Liver (tissue), 3 donors: ENCODE data around the gene CRTAP.

Experiments
- FOXA1 ChIP-seq: IDR thresholded peaks from 2 replicates; pipeline ENCODE4 v1.6.1; 2016; ENCODE audit warnings: antibody characterized with exemption
- HNF4A ChIP-seq, 2 donors: conservative IDR thresholded peaks; 2 replicates each; pipeline ENCODE4 v1.6.1; 2016; ENCODE audit warnings: antibody characterized with exemption in 2 of 2, mild to moderate bottlenecking in 2 of 2
- JUND ChIP-seq, 2 donors: IDR thresholded peaks; 2 replicates each; pipeline ENCODE4 v1.6.1; 2016; ENCODE audit warnings: antibody characterized with exemption in 2 of 2
- NR2F2 ChIP-seq: IDR thresholded peaks from 2 replicates; pipeline ENCODE4 v1.6.1; 2016; ENCODE audit warnings: antibody characterized with exemption
- RAD21 ChIP-seq, 2 donors: IDR thresholded peaks; 2 replicates each; pipeline ENCODE4 v1.6.1; 2016; ENCODE audit warnings: antibody characterized with exemption in 2 of 2, mild to moderate bottlenecking in 2 of 2
- RXRA ChIP-seq, 2 donors: IDR thresholded peaks; 2 replicates each; pipeline ENCODE4 v1.6.1; 2017 to 2018; ENCODE audit warnings: antibody characterized with exemption in 2 of 2, mild to moderate bottlenecking in 1 of 2
- SP1 ChIP-seq: IDR thresholded peaks from 2 replicates; pipeline ENCODE4 v1.6.1; 2018; ENCODE audit warnings: antibody characterized with exemption, mild to moderate bottlenecking
- TAF1 ChIP-seq: conservative IDR thresholded peaks from 2 replicates; pipeline ENCODE4 v1.6.1; 2016; ENCODE audit warnings: antibody characterized with exemption, mild to moderate bottlenecking
- YY1 ChIP-seq: IDR thresholded peaks from 2 replicates; pipeline ENCODE4 v1.6.1; 2016; ENCODE audit warnings: antibody characterized with exemption, mild to moderate bottlenecking
- TF ChIP-seq, protein P1 (sequence below): fragments of 150-350 bp; IDR thresholded peaks from 2 replicates; pipeline ENCODE4 v1.5.1; 2017; ENCODE audit warnings: improper control_type of control experiment, low read depth, low read length; ENCODE audit not compliant: missing input control
- TF ChIP-seq, protein P2 (sequence below): IDR thresholded peaks from 2 replicates; pipeline ENCODE4 v1.6.1; 2016; ENCODE audit warnings: antibody characterized with exemption
- TF ChIP-seq, protein P3 (sequence below): IDR thresholded peaks from 2 replicates; pipeline ENCODE4 v1.6.1; 2016; ENCODE audit warnings: antibody characterized with exemption, mild to moderate bottlenecking
- TF ChIP-seq, protein P4 (sequence below): IDR thresholded peaks from 2 replicates; pipeline ENCODE4 v1.6.1; 2016; ENCODE audit warnings: antibody characterized with exemption
- TF ChIP-seq, protein P5 (sequence below): IDR thresholded peaks from 2 replicates; pipeline ENCODE4 v1.6.1; 2016; ENCODE audit warnings: antibody characterized with exemption
- donor health status: healthy.
- donor health status: healthy.

DNA sequence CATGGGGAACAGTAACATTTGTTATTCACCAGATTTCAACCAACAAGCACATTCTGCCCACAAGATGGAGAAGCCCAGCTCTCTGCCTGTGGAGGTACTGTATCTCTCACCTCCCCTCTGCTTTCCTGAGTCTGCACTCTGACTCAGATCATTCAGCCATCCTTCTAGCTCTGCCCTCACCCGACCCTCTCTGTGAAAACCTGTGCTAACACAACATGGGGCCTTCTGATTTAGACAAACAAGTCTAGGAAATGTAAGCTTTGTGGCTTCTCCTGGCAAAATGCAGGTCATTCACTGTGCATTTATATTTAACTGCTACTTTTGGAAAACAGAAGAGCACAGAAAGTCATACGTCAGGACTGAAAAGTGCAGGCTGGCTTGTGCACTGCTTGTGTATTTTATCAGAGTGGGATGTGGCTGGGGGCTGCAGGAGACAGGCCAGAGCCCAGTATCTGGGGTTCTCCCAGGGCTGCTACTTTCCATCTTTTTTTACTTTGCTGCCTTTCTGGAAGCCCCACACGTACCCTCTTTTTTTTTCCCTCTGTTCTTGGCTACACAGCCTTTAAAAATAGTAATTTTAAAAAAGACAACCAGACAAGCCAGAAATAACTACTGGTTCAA lies 54.0 kb downstream of the CRTAP start:
- TF ChIP-seq, protein P1, sequence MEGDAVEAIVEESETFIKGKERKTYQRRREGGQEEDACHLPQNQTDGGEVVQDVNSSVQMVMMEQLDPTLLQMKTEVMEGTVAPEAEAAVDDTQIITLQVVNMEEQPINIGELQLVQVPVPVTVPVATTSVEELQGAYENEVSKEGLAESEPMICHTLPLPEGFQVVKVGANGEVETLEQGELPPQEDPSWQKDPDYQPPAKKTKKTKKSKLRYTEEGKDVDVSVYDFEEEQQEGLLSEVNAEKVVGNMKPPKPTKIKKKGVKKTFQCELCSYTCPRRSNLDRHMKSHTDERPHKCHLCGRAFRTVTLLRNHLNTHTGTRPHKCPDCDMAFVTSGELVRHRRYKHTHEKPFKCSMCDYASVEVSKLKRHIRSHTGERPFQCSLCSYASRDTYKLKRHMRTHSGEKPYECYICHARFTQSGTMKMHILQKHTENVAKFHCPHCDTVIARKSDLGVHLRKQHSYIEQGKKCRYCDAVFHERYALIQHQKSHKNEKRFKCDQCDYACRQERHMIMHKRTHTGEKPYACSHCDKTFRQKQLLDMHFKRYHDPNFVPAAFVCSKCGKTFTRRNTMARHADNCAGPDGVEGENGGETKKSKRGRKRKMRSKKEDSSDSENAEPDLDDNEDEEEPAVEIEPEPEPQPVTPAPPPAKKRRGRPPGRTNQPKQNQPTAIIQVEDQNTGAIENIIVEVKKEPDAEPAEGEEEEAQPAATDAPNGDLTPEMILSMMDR = no peak
- TF ChIP-seq JUND (IDR thresholded peaks at IDR 0.05) = no peak
- TF ChIP-seq HNF4A (conservative IDR thresholded peaks at IDR 0.05) = no peak
- TF ChIP-seq, protein P2, sequence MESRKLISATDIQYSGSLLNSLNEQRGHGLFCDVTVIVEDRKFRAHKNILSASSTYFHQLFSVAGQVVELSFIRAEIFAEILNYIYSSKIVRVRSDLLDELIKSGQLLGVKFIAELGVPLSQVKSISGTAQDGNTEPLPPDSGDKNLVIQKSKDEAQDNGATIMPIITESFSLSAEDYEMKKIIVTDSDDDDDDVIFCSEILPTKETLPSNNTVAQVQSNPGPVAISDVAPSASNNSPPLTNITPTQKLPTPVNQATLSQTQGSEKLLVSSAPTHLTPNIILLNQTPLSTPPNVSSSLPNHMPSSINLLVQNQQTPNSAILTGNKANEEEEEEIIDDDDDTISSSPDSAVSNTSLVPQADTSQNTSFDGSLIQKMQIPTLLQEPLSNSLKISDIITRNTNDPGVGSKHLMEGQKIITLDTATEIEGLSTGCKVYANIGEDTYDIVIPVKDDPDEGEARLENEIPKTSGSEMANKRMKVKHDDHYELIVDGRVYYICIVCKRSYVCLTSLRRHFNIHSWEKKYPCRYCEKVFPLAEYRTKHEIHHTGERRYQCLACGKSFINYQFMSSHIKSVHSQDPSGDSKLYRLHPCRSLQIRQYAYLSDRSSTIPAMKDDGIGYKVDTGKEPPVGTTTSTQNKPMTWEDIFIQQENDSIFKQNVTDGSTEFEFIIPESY = no peak
- no peak for TF ChIP-seq SP1
- no peak for TF ChIP-seq RAD21 (IDR thresholded peaks at IDR 0.05)
- TF ChIP-seq, protein P3, sequence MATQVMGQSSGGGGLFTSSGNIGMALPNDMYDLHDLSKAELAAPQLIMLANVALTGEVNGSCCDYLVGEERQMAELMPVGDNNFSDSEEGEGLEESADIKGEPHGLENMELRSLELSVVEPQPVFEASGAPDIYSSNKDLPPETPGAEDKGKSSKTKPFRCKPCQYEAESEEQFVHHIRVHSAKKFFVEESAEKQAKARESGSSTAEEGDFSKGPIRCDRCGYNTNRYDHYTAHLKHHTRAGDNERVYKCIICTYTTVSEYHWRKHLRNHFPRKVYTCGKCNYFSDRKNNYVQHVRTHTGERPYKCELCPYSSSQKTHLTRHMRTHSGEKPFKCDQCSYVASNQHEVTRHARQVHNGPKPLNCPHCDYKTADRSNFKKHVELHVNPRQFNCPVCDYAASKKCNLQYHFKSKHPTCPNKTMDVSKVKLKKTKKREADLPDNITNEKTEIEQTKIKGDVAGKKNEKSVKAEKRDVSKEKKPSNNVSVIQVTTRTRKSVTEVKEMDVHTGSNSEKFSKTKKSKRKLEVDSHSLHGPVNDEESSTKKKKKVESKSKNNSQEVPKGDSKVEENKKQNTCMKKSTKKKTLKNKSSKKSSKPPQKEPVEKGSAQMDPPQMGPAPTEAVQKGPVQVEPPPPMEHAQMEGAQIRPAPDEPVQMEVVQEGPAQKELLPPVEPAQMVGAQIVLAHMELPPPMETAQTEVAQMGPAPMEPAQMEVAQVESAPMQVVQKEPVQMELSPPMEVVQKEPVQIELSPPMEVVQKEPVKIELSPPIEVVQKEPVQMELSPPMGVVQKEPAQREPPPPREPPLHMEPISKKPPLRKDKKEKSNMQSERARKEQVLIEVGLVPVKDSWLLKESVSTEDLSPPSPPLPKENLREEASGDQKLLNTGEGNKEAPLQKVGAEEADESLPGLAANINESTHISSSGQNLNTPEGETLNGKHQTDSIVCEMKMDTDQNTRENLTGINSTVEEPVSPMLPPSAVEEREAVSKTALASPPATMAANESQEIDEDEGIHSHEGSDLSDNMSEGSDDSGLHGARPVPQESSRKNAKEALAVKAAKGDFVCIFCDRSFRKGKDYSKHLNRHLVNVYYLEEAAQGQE = no peak
- TF ChIP-seq RXRA (IDR thresholded peaks at IDR 0.05) = no peak
- TF ChIP-seq, protein P4, sequence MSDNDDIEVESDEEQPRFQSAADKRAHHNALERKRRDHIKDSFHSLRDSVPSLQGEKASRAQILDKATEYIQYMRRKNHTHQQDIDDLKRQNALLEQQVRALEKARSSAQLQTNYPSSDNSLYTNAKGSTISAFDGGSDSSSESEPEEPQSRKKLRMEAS = no peak
- TF ChIP-seq YY1 = no peak
- no peak for TF ChIP-seq NR2F2
- no peak for TF ChIP-seq TAF1
- TF ChIP-seq, protein P5, sequence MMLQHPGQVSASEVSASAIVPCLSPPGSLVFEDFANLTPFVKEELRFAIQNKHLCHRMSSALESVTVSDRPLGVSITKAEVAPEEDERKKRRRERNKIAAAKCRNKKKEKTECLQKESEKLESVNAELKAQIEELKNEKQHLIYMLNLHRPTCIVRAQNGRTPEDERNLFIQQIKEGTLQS = no peak
- no peak for TF ChIP-seq FOXA1
